ENCODE results near the gene DZANK1. TPM values are rescaled to one million over a fixed set of nuclear protein-coding genes. Genes with fewer than 3 reads are reported as not detected.
A peak's percentile ranks its signal among the peaks of the same experiment; 100 is the strongest.

DZANK1 gene
- total and polyA plus RNA-seq, 9 of the 15 experiments (the other 6 are each of a cell fraction or from before 2014, with no cell fraction given), result 0.04 to 0.18 (median 0.11) TPM; not detected in 2

GRCh38 chr20:18507218-18508191 lies 40.7 kb upstream of the DZANK1 start, which contains the start of gene SEC23B (continued):
- no peak for TF ChIP-seq GTF3C2 (IDR thresholded peaks at IDR 0.05; ENCODE audit: borderline replicate concordance, extremely low read depth, insufficient read length)
- no peak for TF ChIP-seq GTF2B (IDR thresholded peaks at IDR 0.05; ENCODE audit: extremely low read depth, insufficient read length)
- TF ChIP-seq HNRNPK (IDR thresholded peaks at IDR 0.05; ENCODE audit: low read depth, low read length, poor library complexity, severe bottlenecking), result no peak
- TF ChIP-seq BDP1 (IDR thresholded peaks at IDR 0.05; ENCODE audit: insufficient read depth, insufficient read length), result no peak
- peak; percentile 57; the same call in 1 of the 2 replicates for TF ChIP-seq ZBTB12 (CRISPR knock-in tag; IDR thresholded peaks at IDR 0.05)
- no peak for TF ChIP-seq ZNF316 (IDR thresholded peaks at IDR 0.05)
- TF ChIP-seq MCM3 (IDR thresholded peaks at IDR 0.05), result no peak
- TF ChIP-seq ARID3B (CRISPR knock-in tag; IDR thresholded peaks at IDR 0.05; ENCODE audit: borderline replicate concordance), result no peak
- TF ChIP-seq NONO (IDR thresholded peaks at IDR 0.05; ENCODE audit: low read depth in 2 of 2, low read length in 1 of 2), result no peak
- TF ChIP-seq ZNF436 (CRISPR knock-in tag; IDR thresholded peaks at IDR 0.05), result no peak
- TF ChIP-seq MAFG (tag; conservative IDR thresholded peaks at IDR 0.05), result no peak
- no peak; the same call in 1 of the 2 replicates for TF ChIP-seq GMEB1 (CRISPR knock-in tag; IDR thresholded peaks at IDR 0.05)
- TF ChIP-seq RBM39 (optimal IDR thresholded peaks at IDR 0.05; ENCODE audit: low read depth, low read length), result no peak
